ENCODE results near the gene AGPAT4.
A peak's percentile ranks its signal among the peaks of the same experiment; 100 is the strongest.

The AGPAT4 gene

DNA sequence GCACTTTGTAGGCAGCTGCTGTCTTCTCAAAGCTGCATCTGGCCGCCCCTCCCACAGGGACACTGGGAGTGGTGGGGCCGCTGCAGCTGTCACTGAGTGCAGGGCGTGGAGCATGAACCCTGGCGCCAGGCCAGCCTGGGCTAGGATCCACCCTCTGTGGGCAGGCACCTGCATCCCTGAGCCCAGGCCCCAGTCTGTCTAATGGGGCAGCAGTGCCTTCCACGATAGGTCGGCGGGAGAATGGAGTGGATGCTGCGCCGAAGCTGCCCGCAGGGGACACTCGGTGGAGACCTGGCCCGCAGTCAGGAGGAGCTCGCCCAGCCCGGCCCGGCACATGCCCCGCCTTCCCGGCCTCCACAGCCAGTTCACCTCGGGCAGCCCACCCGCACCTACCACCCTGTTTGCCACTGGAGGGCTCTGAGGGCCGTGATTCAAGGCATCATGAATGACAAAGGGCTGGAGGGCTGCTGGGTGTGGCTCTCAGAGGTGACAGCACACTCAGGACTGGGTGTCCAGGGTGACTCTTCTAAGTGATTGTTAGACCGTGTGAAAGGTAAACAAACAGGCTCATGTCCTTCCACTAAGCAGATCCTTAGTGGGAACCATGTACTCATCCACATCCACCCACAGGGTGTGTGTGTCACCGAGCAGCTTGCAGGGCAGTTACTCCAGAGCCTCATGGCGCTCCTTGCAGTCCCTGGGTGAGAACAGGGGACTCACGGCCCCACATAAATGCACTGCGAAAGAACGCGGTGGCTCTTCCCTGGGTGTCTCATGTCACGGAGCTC lies 133.9 kb downstream of the AGPAT4 start:
- no peak for DNase-seq (ENCODE audit: low spot score)

DNA sequence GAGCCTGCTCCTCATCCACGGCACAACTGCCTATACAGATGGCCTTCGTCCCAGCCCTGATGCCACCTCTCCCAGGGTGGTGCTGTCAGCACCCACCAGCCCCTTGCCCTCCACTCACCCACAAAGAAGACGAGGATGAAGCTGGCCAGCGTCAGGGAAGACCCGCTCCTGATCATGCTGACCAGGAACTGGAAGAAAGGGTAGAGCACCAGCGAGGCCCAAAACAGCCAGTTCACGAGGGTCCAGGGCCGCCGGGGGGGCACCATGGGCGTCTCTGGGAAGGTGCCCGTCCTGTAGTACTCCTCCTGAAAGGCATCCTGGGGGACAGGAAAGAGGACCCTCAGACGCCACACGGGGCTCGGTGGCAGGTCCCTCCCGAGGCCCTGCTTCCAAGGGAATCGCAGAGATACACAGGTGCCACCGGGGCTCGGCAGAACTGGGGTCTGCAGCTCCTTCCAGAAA lies 134.5 kb downstream of the AGPAT4 start:
- Mint-ChIP-seq H3K27ac (no peak overlapping the region), H3K4me1 (ENCODE audit: low read depth) (no peaks in the 10 kb centered on the region), H3K4me3 (no peak overlapping the region), H3K27me3 (ENCODE audit: low read depth) (no peaks in the 10 kb centered on the region), H3K9me3 (no peaks in the 10 kb centered on the region), H3K36me3 (ENCODE audit: low read depth) (peaks cover 6% of the 10 kb centered on the region)
- DNase-seq (ENCODE audit: low spot score): no peak

More for the DNA sequence above, 133.9 kb downstream of the AGPAT4 start:
- Mint-ChIP-seq H3K4me3 (no peak overlapping the region), H3K27me3 (ENCODE audit: low read depth) (no peaks in the 10 kb centered on the region), H3K27ac (no peak overlapping the region), H3K9me3 (no peaks in the 10 kb centered on the region), H3K4me1 (ENCODE audit: low read depth) (no peaks in the 10 kb centered on the region), H3K36me3 (ENCODE audit: low read depth) (peaks cover 5% of the 10 kb centered on the region)

DNA sequence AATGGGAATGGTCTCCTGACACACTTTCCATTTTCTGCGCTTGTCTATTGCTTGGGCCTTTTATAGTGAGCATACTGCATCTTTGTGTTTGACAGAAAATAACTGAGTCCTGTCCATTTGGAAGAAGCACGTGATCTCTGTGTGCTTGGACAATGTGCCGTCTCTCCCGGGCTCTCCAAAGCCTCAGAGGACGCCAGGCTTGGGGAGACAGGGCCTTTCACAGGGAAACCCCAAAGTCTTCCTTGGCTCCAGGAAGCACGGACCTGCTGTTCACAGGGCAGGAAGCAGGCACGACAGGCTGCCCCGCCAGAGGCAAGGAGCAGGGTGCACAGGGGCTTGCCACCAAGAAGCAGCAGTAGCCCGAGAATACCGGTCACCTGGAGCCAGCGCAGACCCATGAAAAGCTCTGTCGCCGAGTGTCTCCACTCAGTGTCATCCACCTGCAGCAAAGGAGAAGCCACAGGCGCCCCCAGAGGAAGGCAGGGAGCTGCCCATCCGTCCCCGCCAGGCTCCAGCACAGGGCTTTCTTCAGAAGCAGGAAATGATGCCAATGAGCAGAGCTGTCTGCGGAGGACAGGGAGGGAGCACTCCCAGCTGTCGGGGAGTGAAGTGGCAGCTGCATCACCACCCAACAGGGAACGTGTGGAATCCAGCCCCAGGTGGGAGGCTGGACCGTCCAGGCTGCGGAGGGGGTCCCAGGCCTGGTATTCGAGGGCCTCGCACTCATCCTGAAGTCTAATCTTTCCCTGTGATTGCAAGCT lies 135.1 kb downstream of the AGPAT4 start:
- DNase-seq (ENCODE audit: low spot score): no peak
- H3K27ac Mint-ChIP-seq: no peak overlapping the region
- peaks cover 6% of the 10 kb centered on the region for H3K36me3 Mint-ChIP-seq (ENCODE audit: low read depth)
- no peaks in the 10 kb centered on the region for H3K4me1 Mint-ChIP-seq (ENCODE audit: low read depth)
- no peak overlapping the region for H3K4me3 Mint-ChIP-seq
- no peaks in the 10 kb centered on the region for H3K27me3 Mint-ChIP-seq (ENCODE audit: low read depth)
- H3K9me3 Mint-ChIP-seq: no peaks in the 10 kb centered on the region

DNA sequence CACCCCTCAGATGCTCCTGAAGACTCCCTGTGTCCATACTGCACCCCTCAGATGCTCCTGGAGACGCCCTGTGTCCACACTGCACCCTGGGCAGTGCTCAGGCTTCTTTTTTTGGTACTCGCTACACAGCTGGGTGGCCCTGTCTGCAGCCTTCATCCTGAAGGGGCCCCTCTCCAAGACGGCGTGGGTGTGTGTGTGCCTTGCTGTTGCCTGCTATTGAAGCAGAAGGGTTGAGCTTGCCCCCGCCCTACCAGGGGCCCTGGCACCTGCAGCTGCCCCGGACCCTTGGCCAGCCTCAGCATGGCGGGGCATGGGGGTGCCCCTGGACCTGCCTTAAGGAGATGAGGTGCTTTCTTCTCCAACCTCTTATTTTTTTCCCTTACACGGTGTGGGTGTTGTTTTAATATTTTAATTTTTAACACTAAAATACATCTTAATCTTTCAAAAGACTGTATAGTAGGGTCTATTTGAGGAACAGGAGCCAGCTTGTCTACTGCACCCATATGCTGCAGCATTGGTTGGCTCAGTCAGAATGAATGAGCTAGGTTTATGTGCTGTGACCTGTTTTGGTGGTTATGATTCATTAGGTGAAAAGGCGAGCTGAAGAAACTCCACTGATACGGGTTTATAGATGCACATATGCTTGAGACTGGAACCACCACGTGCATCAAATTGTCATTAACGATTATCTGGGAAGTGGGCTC lies 135.9 kb downstream of the AGPAT4 start:
- no peaks in the 10 kb centered on the region for H3K27me3 Mint-ChIP-seq (ENCODE audit: low read depth)

DNA sequence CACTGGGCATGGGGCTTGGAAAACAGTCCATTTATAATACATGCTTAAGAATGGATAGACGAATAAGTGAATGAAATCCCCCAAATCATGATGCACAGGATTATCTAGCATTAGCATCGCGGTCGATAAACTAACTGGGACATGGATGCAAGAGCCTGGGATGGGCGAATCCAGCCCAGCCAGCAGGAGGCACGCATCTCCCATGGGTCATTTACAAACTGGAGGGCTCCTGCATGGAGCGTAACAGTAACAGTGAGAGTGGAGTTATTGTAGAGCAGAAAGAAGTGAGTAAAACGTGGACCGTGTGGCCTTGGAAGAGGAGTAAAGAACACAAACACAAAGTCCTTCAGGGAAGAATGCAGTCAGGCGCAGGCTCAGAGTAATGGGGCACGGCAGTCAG lies 136.5 kb downstream of the AGPAT4 start:
- H3K36me3 Mint-ChIP-seq (ENCODE audit: low read depth): peaks cover 8% of the 10 kb centered on the region
- no peaks in the 10 kb centered on the region for H3K27me3 Mint-ChIP-seq (ENCODE audit: low read depth)
- no peaks in the 10 kb centered on the region for H3K9me3 Mint-ChIP-seq
- H3K27ac Mint-ChIP-seq: no peak overlapping the region
- H3K4me1 Mint-ChIP-seq (ENCODE audit: low read depth): no peaks in the 10 kb centered on the region
- DNase-seq (ENCODE audit: low spot score): no peak
- no peak overlapping the region for H3K4me3 Mint-ChIP-seq

More for the DNA sequence above, 135.9 kb downstream of the AGPAT4 start:
- no peak overlapping the region for H3K4me3 Mint-ChIP-seq
- no peak overlapping the region for H3K27ac Mint-ChIP-seq
- H3K9me3 Mint-ChIP-seq: no peaks in the 10 kb centered on the region
- no peak for DNase-seq (ENCODE audit: low spot score)
- peaks cover 8% of the 10 kb centered on the region for H3K36me3 Mint-ChIP-seq (ENCODE audit: low read depth)
- H3K4me1 Mint-ChIP-seq (ENCODE audit: low read depth): no peaks in the 10 kb centered on the region

DNA sequence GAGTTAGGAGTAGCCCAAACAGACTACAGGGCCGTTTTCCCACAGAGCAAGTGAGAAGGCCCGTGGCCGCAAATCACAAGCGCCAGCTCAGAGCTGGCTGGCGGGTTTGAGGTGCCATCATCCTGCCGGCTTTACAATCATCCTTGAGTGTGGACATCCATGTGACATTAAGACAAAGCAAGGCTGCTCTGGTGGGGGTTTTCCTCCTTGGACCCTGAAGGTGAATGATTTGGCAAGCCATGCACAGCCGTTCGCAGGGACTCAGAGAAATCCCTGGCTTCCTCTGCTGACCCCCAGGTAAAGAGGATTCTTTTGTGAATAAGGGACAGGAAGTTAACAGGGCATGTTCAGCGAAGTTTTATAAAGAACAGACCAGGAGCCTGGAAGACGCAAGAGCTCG lies 137.2 kb downstream of the AGPAT4 start:
- Mint-ChIP-seq H3K36me3 (ENCODE audit: low read depth) (peaks cover 8% of the 10 kb centered on the region), H3K27me3 (ENCODE audit: low read depth) (no peaks in the 10 kb centered on the region), H3K27ac (peak overlapping the region; percentile 36), H3K4me1 (ENCODE audit: low read depth) (no peaks in the 10 kb centered on the region), H3K4me3 (no peak overlapping the region), H3K9me3 (no peaks in the 10 kb centered on the region)
- no peak for DNase-seq (ENCODE audit: low spot score)

DNA sequence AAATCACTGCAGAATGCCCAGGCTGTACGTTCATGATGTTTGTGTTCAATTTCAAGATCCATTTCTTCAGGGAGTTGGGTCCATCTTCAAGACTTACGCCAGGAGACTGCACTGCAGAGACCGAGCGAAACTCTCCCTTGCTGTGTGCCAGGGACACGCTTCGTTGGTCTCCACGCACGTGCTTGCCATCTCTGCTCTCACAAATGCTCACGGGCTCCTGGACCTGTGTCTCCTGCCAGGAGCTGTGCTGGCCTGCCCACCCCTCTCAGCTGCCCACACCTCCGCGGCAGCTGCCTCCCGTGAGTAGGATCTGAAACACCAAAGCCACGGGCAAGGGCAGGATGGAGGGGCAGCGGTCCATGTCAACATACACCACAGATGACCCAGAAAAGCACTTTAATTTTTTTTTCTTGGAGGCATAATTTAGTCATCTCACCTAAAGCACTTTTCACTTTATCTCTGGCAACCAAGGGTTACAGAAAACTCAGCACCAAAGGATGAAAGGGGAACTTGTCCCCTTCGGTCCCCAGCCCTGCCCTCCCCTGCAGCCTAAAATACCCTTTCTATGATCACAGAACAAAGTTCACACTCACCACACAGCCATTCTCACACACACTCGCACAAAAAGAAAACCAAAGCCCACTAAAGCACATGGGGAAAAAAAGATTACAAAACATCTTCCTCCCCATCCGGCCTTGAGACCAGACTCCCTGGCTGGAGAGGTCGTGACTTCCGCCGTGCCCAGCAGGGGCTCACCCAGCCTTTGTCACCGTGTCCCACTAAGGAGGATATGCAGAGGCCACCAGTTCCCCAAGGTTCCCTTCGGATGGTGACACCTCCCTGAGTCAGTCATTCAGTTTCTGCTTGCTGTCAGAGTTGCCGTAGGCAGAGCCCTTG lies 137.9 kb downstream of the AGPAT4 start:
- H3K36me3 Mint-ChIP-seq (ENCODE audit: low read depth): peaks cover 8% of the 10 kb centered on the region
- H3K9me3 Mint-ChIP-seq: no peaks in the 10 kb centered on the region
- no peaks in the 10 kb centered on the region for H3K4me1 Mint-ChIP-seq (ENCODE audit: low read depth)
- H3K27me3 Mint-ChIP-seq (ENCODE audit: low read depth): no peaks in the 10 kb centered on the region
- no peak overlapping the region for H3K4me3 Mint-ChIP-seq
- DNase-seq (ENCODE audit: low spot score): no peak
- H3K27ac Mint-ChIP-seq: peak overlapping the region; percentile 17

DNA sequence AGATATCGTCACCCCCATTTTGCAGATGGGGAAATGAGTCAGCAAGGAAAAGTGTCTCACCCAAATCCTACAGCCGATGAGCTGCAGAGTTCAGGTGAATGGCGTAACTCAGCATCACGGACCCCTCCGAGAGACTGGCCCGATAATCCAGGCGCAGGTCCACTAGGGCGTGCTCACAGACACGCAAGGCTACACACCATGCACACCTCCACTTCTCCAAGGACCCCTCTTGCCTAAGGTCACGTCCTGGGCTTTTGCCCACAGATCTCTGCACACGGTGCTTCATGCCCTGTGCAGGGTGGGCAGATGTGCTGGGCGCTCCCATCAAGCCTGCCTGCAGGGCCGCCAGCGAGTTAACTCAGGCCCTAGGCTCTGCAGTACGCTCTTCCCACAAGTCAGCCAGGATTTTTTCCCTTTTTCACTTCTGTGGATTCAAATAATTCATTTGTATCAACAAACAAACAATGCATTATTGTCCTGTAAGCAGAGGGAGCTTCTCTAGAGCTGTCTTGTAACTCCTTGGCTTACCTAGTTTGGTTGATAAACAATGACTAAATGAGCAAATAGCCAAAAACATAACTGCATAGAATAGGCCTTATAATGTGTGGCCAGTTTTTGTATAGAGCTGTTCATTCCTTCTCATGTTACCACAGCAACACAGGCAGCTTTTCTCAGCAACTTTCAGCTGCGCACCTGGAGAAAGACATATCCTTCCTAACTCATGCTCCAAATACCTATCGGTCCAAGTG lies 139.1 kb downstream of the AGPAT4 start:
- no peaks in the 10 kb centered on the region for H3K27me3 Mint-ChIP-seq (ENCODE audit: low read depth)

DNA sequence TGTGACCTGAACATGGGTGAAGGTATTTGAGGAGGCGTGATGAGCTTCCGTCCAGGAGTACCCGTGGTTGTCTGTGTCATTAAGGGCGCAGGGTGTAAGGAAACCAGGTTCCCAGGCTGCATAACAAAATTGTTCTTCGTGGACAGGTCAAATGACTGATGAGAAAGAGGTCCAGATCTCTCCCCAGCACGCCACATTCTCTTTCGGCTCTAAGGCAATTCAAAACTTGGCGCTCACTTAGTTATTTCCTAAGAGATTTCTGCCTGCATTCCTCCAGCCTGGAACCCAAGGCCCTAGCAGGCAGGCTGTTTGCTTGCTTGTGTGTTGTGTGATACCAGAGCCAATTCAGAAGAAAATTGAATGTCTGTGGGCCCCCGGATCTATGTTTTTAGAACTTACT lies 139.9 kb downstream of the AGPAT4 start:
- H3K36me3 Mint-ChIP-seq (ENCODE audit: low read depth): peaks cover 16% of the 10 kb centered on the region
- peaks cover 2% of the 10 kb centered on the region for H3K4me1 Mint-ChIP-seq (ENCODE audit: low read depth)
- H3K4me3 Mint-ChIP-seq: no peak overlapping the region
- H3K9me3 Mint-ChIP-seq: no peaks in the 10 kb centered on the region
- no peak for DNase-seq (ENCODE audit: low spot score)
- no peaks in the 10 kb centered on the region for H3K27me3 Mint-ChIP-seq (ENCODE audit: low read depth)
- no peak overlapping the region for H3K27ac Mint-ChIP-seq

More for the DNA sequence above, 139.1 kb downstream of the AGPAT4 start:
- no peaks in the 10 kb centered on the region for H3K4me1 Mint-ChIP-seq (ENCODE audit: low read depth)
- no peak overlapping the region for H3K4me3 Mint-ChIP-seq
- H3K27ac Mint-ChIP-seq: no peak overlapping the region
- H3K36me3 Mint-ChIP-seq (ENCODE audit: low read depth): peaks cover 10% of the 10 kb centered on the region
- DNase-seq (ENCODE audit: low spot score): no peak
- H3K9me3 Mint-ChIP-seq: no peaks in the 10 kb centered on the region

DNA sequence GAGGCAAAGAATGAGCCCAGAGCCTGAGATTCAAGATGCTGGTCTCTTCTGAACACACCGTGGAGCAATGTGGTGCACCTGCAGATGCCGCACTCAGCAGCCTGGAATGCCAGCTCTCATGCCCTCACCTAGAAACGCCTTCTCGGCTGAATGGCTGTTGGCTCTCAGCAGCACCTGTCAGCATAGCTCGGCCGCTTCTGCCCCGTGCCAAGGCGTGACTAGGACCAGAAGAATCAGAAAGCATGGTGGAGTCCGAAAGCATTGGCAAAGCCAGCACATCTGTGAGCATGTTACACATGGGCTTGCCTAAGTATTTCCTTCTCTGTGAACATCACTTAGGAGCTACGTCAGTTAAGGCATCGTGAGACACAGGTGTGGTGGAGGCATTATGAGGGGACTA lies 141.5 kb downstream of the AGPAT4 start:
- peaks cover 23% of the 10 kb centered on the region for H3K36me3 Mint-ChIP-seq (ENCODE audit: low read depth)
- no peak for DNase-seq (ENCODE audit: low spot score)
- H3K4me3 Mint-ChIP-seq: no peak overlapping the region
- no peaks in the 10 kb centered on the region for H3K27me3 Mint-ChIP-seq (ENCODE audit: low read depth)
- H3K4me1 Mint-ChIP-seq (ENCODE audit: low read depth): peaks cover 13% of the 10 kb centered on the region
- H3K9me3 Mint-ChIP-seq: no peaks in the 10 kb centered on the region
- H3K27ac Mint-ChIP-seq: no peak overlapping the region

DNA sequence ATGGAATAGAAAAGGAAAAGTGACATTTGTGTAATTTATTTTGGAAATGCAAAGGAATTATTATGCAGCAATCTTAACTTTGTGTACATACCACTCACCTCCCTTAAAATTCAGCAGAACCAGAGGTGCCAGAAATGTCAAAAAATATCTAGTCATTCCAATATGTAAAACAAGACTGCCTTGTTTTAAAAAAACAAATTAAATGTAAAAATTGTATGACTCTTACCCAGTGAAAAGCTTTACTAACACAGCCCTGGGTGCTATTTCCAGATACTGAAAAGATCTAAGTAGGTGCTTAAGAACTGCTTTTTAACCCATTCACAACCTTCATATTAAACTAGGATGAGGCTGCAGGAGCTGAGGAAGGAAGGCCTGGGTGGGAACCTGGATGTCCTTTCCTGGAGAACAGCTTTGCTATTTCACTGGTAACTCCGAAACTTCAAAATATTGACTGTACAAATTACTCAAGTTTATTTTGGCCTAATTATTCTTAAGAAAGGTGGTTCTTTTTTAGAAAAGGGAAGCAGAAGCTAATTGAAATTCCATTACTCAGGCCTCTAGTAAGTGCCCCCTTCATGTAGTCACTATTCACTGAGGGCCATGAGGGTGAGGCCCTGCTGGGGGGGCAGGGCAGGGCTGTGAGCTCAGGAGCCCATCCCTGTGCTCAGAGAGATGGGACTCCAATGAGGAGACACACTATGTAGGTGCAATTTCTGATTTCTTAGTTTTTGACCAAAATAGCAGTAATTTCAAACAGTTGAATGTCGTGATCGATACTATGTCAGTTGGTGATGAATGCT lies 142.7 kb downstream of the AGPAT4 start:
- Mint-ChIP-seq H3K27ac (no peak overlapping the region), H3K4me3 (no peak overlapping the region), H3K27me3 (ENCODE audit: low read depth) (no peaks in the 10 kb centered on the region), H3K9me3 (no peaks in the 10 kb centered on the region), H3K4me1 (ENCODE audit: low read depth) (peaks cover 13% of the 10 kb centered on the region), H3K36me3 (ENCODE audit: low read depth) (peaks cover 31% of the 10 kb centered on the region)
- no peak for DNase-seq (ENCODE audit: low spot score)

DNA sequence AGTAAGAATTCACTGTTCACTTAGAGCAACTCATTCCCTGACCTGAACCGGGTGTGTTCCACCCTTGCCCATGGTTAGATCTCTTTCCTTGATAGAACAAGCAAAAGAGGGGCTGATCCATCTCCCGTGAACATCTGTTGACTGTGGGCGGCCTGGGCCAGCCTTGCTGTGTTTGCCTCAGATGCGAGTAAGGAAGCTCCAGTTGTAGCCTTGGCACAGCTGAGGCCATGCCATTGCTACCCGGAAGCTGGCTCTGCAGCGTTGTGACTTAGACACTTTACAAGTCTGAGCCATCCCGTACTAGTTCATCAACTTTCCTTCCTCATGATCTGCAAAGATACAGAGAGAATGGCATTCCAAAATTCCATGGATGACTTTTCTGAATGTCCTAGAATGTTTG lies 143.3 kb downstream of the AGPAT4 start:
- DNase-seq (ENCODE audit: low spot score): no peak
- Mint-ChIP-seq H3K4me3 (no peak overlapping the region), H3K27ac (no peak overlapping the region), H3K4me1 (ENCODE audit: low read depth) (peaks cover 13% of the 10 kb centered on the region), H3K27me3 (ENCODE audit: low read depth) (no peaks in the 10 kb centered on the region), H3K36me3 (ENCODE audit: low read depth) (peaks cover 36% of the 10 kb centered on the region), H3K9me3 (peaks cover 6% of the 10 kb centered on the region)

Data from T-helper 2 cell treated with Interferon-gamma antibody and Interleukin-4, amounts not matched to agents 5 μg/mL and 100 μg/mL, for 36 hours (primary cell).